Suprapubic skin (tissue), 4 donors: Measurements from ENCODE around the gene CEACAM1. TPM values are rescaled to one million over a fixed set of nuclear protein-coding genes. Genes with fewer than 3 reads are reported as not detected.

Experiments used
- DNase-seq, 2 donors: peaks; one replicate each; pipeline ENCODE4 v3.0.0-alpha.2; 2019; ENCODE audit warnings: low spot score in 2 of 2
- H3K27ac ChIP-seq: fragments of 200-600 bp; sonication (generic); one replicate; pipeline ENCODE4 v1.5.1; 2019
- H3K27me3 ChIP-seq: fragments of 200-600 bp; sonication (generic); one replicate; pipeline ENCODE4 v1.5.1; 2019
- H3K36me3 ChIP-seq: fragments of 200-600 bp; sonication (generic); one replicate; pipeline ENCODE4 v1.5.1; 2019
- H3K4me1 ChIP-seq: fragments of 200-600 bp; sonication (generic); one replicate; pipeline ENCODE4 v1.5.1; 2019
- H3K4me3 ChIP-seq: fragments of 200-600 bp; sonication (generic); one replicate; pipeline ENCODE4 v1.5.1; 2019; ENCODE audit warnings: mild to moderate bottlenecking
- H3K9me3 ChIP-seq: fragments of 200-600 bp; sonication (generic); one replicate; pipeline ENCODE4 v1.5.1; 2019
- EP300 ChIP-seq: sonication (generic); formaldehyde crosslinking; IDR thresholded peaks from one replicate; pipeline ENCODE4 v1.6.1; 2017; ENCODE audit warnings: antibody characterized with exemption
- POLR2A ChIP-seq, 2 donors: fragments of 450-650 bp; IDR thresholded peaks; one replicate each; pipeline ENCODE4 v1.6.1; 2017; ENCODE audit warnings: antibody characterized with exemption in 2 of 2, mild to moderate bottlenecking in 2 of 2, moderate library complexity in 2 of 2
- POLR2AphosphoS5 ChIP-seq, 3 donors: sonication (generic); formaldehyde crosslinking; IDR thresholded peaks; one replicate each; pipeline ENCODE4 v1.6.1; 2017; ENCODE audit warnings: antibody characterized with exemption in 3 of 3
- WGBS: methylation state at CpG from one replicate; pipeline ENCODE4 v1.1.5; 2018; 5-methylcytosine and 5-hydroxymethylcytosine counted together
- total RNA-seq, 4 donors: library from RNA; depleted of rRNA; stranded (reverse); fragments of >200 nt; gene quantifications; one replicate each; pipeline ENCODE4 v1.1.0, GENCODE V29; 2016
- TF ChIP-seq, protein P1 (sequence below), 2 donors: fragments of 200-600 bp in 1 of 2; fragments of 450-650 bp in 1 of 2; sonication (generic) in 1 of 2; IDR thresholded peaks; one replicate each; pipeline ENCODE4 v1.5.1; 2016 to 2019; ENCODE audit warnings: antibody characterized with exemption in 2 of 2, mild to moderate bottlenecking in 1 of 2, moderate library complexity in 1 of 2

CEACAM1 gene
- total RNA-seq, 4 donors from 2014 or later: 2.0 to 9.9 (median 3.9) TPM

- H3K9me3 ChIP-seq: no peaks in the 10 kb centered on the region
- no peak overlapping the region for H3K4me3 ChIP-seq
- WGBS: 74% methylated on average over 6 of the region's 6 CpGs
- no peak for DNase-seq
- no peaks in the 10 kb centered on the region for H3K36me3 ChIP-seq
- H3K27ac ChIP-seq: no peak overlapping the region
- H3K27me3 ChIP-seq: no peaks in the 10 kb centered on the region
- TF ChIP-seq EP300 (no peak), POLR2A (IDR thresholded peaks at IDR 0.05) (no peak), POLR2AphosphoS5 (IDR thresholded peaks at IDR 0.05) (no peak)
- TF ChIP-seq, protein P1, sequence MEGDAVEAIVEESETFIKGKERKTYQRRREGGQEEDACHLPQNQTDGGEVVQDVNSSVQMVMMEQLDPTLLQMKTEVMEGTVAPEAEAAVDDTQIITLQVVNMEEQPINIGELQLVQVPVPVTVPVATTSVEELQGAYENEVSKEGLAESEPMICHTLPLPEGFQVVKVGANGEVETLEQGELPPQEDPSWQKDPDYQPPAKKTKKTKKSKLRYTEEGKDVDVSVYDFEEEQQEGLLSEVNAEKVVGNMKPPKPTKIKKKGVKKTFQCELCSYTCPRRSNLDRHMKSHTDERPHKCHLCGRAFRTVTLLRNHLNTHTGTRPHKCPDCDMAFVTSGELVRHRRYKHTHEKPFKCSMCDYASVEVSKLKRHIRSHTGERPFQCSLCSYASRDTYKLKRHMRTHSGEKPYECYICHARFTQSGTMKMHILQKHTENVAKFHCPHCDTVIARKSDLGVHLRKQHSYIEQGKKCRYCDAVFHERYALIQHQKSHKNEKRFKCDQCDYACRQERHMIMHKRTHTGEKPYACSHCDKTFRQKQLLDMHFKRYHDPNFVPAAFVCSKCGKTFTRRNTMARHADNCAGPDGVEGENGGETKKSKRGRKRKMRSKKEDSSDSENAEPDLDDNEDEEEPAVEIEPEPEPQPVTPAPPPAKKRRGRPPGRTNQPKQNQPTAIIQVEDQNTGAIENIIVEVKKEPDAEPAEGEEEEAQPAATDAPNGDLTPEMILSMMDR (IDR thresholded peaks at IDR 0.05): no peak
- H3K4me1 ChIP-seq: no peaks in the 10 kb centered on the region
These were observed 54.6 kb downstream of the CEACAM1 start for GRCh38 chr19:42473686-42474085.

GRCh38 chr19:42472402-42473147, 55.7 kb downstream of the CEACAM1 start:
- H3K36me3 ChIP-seq: no peaks in the 10 kb centered on the region
- H3K27me3 ChIP-seq: no peaks in the 10 kb centered on the region
- no peaks in the 10 kb centered on the region for H3K9me3 ChIP-seq
- no peak overlapping the region for H3K4me3 ChIP-seq
- H3K27ac ChIP-seq: peak overlapping the region; percentile 4
- no peaks in the 10 kb centered on the region for H3K4me1 ChIP-seq
- no peak for DNase-seq
- WGBS: 84% methylated on average over 7 of the region's 7 CpGs
- TF ChIP-seq POLR2AphosphoS5 (IDR thresholded peaks at IDR 0.05): no peak
- no peak for TF ChIP-seq EP300
- no peak for TF ChIP-seq POLR2A (IDR thresholded peaks at IDR 0.05)
- TF ChIP-seq, protein P1 (IDR thresholded peaks at IDR 0.05): no peak

DNA sequence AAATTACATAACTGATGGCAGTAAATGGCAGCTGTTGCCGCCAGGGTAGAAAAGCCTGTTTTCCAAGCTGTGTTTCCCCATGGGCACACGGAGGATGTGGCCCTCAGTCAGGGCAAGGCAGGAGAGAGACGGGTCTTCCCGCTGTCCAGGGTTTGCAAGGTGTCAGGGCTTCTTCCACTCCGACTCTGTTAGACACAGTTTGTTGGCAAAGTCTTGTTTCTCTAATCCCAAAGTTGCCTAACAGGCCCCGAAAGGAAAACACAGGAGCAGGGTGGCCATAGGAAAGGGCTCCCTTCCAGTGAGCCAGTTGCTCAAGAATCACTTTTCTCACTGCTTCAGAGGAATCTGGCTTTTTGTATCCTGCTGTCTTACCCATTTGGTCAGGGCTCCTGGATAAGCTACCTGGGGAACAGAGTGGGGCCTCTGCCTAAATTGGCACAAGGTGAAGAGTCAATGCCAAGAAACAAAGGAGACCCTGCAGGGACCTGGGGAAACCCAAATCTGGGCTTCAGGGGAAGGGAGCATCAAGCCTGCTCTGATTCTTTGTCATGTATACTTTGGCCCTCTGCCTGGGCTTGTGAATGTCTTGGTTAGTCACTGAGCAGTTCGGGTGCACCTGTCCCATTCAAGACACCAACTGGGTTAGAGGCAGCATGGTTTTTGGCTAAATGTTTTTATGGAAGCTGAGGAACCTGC, 56.6 kb downstream of the CEACAM1 start:
- no peak overlapping the region for H3K4me3 ChIP-seq
- 69% methylated on average over 7 of the region's 7 CpGs for WGBS
- H3K4me1 ChIP-seq: no peaks in the 10 kb centered on the region
- peak overlapping the region; percentile 43 for H3K27ac ChIP-seq
- no peaks in the 10 kb centered on the region for H3K36me3 ChIP-seq
- no peaks in the 10 kb centered on the region for H3K9me3 ChIP-seq
- TF ChIP-seq, protein P1 (IDR thresholded peaks at IDR 0.05): no peak
- TF ChIP-seq POLR2AphosphoS5 (IDR thresholded peaks at IDR 0.05) (no peak), POLR2A (IDR thresholded peaks at IDR 0.05) (no peak), EP300 (no peak)
- DNase-seq: peak in 1 of 2 donors; percentile 82
- H3K27me3 ChIP-seq: no peaks in the 10 kb centered on the region

DNA sequence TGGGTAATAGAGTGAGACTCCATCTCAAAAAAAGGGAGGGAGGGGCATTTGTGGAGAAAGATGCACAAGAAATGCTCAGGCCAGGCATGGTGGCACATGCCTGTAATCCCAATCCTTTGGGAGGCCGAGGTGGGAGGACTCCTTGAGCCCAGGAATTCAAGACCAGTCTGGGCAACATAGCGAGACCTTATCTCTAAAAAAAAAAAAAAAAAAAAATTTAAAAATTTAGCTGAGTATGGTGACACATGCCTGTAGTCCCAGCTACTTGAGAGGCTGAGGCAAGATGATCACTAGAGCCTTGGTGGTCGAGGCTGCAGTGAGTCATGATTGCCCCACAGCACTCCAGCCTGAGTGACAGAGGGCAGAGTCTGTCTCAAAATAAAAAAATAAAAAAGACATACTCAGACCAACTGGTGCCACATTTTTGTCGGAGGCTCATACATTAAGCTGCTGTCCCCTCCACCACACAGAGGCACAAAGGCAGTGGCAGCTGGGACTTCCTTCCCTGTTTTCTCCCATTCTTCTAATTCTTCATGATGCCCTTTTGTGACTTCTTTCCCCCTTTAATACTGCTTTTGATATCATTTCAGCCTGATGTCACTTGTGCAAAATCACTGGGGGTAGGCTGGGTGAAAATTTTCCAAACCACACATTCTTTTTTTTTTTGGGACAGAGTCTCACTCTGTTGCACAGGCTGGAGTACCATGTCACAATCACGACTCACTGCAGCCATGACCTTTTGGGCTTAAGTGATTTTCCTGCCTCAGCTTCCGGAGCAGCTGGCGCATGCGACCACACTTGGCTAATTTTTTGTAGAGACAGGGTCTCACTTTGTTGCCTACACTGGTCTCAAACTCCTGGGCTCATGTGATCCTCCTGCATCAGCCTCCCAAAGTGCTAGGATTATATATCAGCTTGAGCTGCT, 58.7 kb downstream of the CEACAM1 start:
- no peaks in the 10 kb centered on the region for H3K36me3 ChIP-seq
- no peak overlapping the region for H3K4me3 ChIP-seq
- no peak overlapping the region for H3K27ac ChIP-seq
- TF ChIP-seq POLR2AphosphoS5 (IDR thresholded peaks at IDR 0.05) (no peak), POLR2A (IDR thresholded peaks at IDR 0.05) (no peak), EP300 (no peak)
- TF ChIP-seq, protein P1 (IDR thresholded peaks at IDR 0.05): no peak
- no peaks in the 10 kb centered on the region for H3K27me3 ChIP-seq
- DNase-seq: no peak
- 65% methylated on average over 8 of the region's 8 CpGs for WGBS
- H3K9me3 ChIP-seq: no peaks in the 10 kb centered on the region
- H3K4me1 ChIP-seq: no peaks in the 10 kb centered on the region
